Stimulated activated CD4-positive, alpha-beta T cell treated with anti-CD3 and anti-CD28 coated beads, Interleukin-12 subunit alpha, Interleukin-12 subunit beta, amount 100 ng/mL, for 48 hours (primary cell): ENCODE data around the gene MYO1B.

Source experiments
- DNase-seq, 3 donors: peaks; one replicate each; pipeline ENCODE4 v3.0.0-alpha.2; 2020; ENCODE audit warnings: low read depth in 2 of 3, low spot score in 1 of 3

The MYO1B gene

GRCh38 chr2:191245046-191245868 is at the start of gene MYO1B:
TSS of gene MYO1B (plus strand) at chr2:191245404. CDS start at chr2:191276896, 31,492 bp downstream.
- peak; percentile 30 to 60 (median 34) for DNase-seq

GRCh38 chr2:191197096-191197495 is 48.1 kb upstream of the MYO1B start:
- DNase-seq: no peak

- no peak for DNase-seq
These were observed 46.9 kb upstream of the MYO1B start for GRCh38 chr2:191198271-191198670.

- no peak for DNase-seq
These were observed 45.2 kb upstream of the MYO1B start for GRCh38 chr2:191199929-191200512.

DNA sequence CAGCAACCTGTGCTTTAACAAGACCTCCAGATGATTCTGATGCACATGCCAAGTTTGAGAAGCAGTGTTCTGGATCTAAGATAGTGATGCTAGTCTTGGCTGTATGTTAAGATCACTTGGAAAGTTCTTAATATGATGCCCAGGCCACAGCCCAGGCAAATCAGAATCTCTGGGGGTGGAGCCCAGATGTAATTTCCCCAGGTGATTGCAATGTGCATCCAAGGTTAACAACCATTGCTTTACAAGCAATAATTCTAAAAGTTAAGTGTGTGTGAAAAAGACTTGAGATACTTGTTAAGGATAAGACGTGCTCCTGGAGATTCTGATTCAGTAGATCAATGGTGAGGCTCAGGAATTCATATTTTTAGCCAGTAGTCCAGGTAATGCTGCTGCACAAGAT is 44.3 kb upstream of the MYO1B start:
- DNase-seq: no peak

- no peak for DNase-seq
These were observed 42.9 kb upstream of the MYO1B start for GRCh38 chr2:191202209-191202721.

DNA sequence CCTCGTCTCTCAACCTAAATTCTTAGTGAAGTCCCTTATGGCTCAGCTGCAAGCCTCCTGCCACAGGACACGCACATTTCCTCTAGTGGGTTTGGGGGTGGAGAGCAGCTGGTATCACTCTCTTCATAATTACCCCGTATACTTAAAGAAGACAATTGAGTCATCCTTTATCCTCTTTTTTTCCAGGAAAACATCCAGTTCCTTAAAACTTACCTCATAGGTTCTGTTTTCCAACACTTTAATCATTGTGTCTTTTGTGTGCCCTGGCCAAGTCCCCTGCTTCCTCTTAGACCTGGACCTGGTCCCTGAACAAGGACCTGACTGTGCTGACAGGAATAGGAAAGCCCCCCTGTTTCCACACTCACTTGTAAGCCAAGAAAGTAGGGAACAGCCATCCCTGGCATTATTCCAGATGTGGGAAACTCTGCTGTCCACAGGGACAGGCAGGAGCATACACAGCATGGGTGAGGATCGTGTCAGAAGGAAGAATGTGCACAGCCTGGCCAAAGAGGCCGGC is 42.3 kb upstream of the MYO1B start:
- no peak for DNase-seq

GRCh38 chr2:191204433-191204832 is 40.8 kb upstream of the MYO1B start:
- DNase-seq: no peak

DNA sequence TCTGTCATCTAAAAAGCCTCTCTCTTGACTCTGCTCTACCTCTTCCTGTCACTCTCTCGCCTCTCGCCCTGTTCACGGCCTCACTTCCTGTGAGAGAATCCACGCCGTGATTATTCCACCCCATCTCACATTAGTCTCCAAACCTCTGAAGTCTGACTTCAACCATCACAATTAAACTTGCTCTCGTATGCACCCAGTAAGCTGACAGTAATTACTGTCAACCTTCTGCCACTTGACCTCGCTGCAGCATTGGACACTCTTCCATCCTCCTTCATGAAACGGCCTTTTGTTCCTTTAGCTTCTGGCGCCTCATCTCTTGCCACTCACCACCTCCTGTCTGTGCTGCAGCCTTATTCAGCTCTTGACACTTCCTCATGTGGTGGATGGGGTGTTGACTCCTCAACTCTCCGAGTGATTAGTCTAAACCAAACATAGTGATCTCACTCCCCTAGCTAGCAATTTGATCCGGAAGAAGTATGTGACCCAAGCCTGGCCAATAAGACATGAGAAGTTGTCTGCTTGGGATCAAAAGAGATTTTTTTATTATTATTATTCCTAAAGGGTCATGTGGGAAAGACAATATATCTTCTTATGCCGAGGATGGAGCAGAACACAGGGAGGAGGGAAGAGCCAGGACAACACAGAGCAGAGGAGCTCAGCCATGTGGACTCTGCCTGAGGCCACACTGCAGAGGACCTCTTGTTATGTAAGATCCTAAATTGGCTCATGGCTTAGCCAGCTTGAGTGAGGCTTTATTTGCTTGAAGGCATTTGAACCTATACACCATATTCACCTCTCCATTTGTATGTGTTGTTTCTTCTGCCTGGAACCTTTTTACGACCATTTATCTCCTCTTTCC is 38.4 kb upstream of the MYO1B start:
- DNase-seq: no peak

DNA sequence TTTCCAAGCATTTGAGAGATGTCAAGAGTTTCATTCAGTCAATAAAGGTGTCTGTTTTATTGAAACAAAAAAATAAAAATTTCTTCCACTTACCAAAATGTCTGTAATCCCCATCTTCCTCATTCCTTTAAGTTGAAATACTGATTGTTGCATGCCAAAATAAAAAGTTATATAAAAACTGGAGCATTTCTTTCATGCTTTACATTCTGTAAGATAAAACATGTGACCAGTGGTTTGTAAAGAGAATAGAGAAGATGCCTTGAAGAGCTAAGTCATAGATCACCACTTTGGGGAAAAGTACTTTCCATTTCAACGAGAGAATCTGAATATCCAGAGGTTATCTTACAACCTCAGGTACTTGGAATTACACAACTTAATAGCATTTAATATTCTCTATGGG is 35.9 kb upstream of the MYO1B start:
- no peak for DNase-seq

GRCh38 chr2:191212119-191212518 is 33.1 kb upstream of the MYO1B start:
- DNase-seq: no peak

GRCh38 chr2:191213333-191213732 is 31.9 kb upstream of the MYO1B start:
- DNase-seq: no peak

- DNase-seq: no peak
These were observed 30.0 kb upstream of the MYO1B start for GRCh38 chr2:191215230-191215629.

DNA sequence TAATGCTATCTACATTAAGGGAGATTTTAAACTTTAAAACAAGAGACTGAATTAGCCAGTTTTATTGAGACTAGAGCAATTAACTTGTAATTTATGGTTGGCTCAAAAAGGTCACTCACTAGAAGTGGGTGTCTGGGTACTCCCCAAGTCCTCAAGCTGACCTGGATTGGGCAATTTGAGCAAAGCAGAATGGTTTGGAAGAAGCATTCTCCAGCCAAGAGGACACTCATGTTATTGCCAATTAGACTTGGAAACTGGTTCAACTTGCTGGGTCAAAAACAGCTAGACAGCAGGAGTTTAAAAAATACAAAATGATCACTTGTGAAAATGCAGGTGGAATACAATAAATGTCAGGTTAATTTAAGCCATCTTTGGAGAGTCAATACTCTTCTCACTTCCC is 29.5 kb upstream of the MYO1B start:
- DNase-seq: no peak

DNA sequence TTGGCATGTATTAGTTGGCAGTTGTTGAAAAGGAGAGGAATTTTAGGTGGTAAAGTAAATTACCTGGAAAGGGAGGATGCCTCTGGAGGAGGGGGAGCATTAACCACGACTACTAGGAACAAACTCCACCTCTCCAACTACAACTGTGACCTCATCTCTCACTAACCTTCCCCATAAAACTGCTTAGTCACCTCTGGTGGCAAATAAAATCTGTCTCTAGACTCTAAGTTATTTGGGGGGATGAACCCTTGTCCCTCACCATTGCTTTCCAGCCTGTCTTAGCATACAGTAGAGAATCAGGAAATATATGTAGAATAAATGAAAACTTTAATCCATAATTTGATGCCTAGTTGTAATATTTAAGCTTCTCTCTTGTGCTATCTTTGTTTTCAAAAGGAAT is 27.6 kb upstream of the MYO1B start:
- no peak for DNase-seq

GRCh38 chr2:191218292-191218898 is 26.8 kb upstream of the MYO1B start:
- DNase-seq: peak in 2 of 3 donors; percentile 37 to 59

DNA sequence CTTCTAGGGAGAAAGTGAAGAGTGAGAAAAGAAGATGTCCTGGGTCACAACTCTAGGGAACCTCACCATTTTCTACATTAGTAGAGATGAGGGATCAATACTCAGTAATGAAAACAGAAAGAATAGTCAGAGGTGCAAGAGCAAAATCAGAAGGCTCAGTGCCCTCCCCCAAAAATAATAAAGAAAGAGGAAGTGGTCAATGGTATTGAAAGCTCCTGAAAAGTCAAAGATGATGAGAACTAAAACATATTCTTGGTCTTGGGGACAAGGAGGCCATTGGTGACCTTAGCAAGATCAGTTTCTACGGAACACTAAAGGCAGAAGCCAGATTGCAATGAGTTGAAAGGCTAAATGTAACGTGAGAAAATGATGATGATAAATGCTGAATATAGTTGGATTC is 24.5 kb upstream of the MYO1B start:
- no peak for DNase-seq

DNA sequence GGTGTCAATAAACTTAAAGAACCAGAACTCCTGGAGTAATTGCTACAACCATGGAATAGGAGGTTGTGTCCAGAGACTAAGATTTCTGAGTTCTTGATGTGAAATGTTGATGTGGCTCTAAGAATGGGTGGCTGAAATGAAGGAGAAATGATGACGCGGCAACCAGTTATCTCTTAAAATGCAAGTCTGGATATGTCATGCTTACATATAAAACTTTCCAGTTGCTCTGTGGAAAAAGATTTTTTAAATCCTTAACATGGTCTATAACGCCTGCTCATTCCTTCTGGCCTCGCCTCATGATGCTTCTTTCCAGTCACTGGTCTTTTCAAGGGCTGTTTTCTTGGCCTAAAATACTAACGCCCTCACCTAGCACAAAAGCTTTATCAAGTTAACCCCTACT is 23.5 kb upstream of the MYO1B start:
- no peak for DNase-seq

DNA sequence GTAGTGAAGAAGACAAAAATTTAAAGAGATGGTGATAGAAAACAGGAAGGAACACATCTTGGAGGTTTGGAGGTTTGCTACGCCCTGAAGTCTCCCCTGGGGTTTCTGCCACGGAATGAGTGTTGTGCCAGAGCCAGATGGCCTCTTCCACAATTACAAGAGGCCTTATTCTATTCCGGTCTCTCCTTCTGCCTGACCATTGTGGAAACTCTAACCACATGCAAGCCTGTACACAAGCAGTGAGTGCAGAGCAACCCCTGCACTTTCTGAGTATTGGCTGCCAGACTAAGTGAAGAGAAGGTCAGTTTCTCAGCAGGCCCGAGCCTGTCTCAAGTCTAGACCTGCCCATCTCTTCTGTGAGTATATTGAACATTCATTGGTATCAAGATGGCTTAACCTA is 22.7 kb upstream of the MYO1B start:
- DNase-seq: no peak

GRCh38 chr2:191222952-191223351 is 22.3 kb upstream of the MYO1B start:
- DNase-seq: no peak

- DNase-seq: no peak
These were observed 20.1 kb upstream of the MYO1B start for GRCh38 chr2:191225126-191225525.
